Activated naive CD8-positive, alpha-beta T cell treated with anti-CD3 and anti-CD28 coated beads, Interleukin-2, amount 10 ng/mL, durations not matched to agents 7 days and 5 days (primary cell): ENCODE data around the gene VWF. TPM values are rescaled to one million over a fixed set of nuclear protein-coding genes. Genes with fewer than 3 reads are reported as not detected.
A peak's percentile ranks its signal among the peaks of the same experiment; 100 is the strongest.

ENCODE experiments used
- ATAC-seq: fragments of 150-1000 bp; cut with Tn5 transposase; one replicate; pipeline ENCODE4 v1.10.0; 2021; ENCODE audit warnings: low read depth, moderate library complexity
- POLR2A ChIA-PET: fragments of 350-600 bp; sonication (Branson Sonifier 250); formaldehyde crosslinking; loops from one replicate; lab custom pipeline; 2021; ENCODE audit warnings: antibody characterized with exemption; lab: Charles Lee
- DNase-seq: peaks from one replicate; pipeline ENCODE4 v3.0.0; 2021
- H3K27ac Mint-ChIP-seq: one replicate; pipeline ENCODE4 v1.8.0; 2022; ENCODE audit warnings: mild to moderate bottlenecking, mixed read lengths
- H3K27me3 Mint-ChIP-seq: one replicate; pipeline ENCODE4 v1.8.0; 2022; ENCODE audit warnings: mild to moderate bottlenecking, moderate library complexity, mixed read lengths
- H3K36me3 Mint-ChIP-seq: one replicate; pipeline ENCODE4 v1.8.0; 2021; ENCODE audit warnings: mild to moderate bottlenecking, mixed read lengths
- H3K4me1 Mint-ChIP-seq: one replicate; pipeline ENCODE4 v1.8.0; 2021; ENCODE audit warnings: mixed read lengths
- H3K4me3 Mint-ChIP-seq: one replicate; pipeline ENCODE4 v1.8.0; 2022; ENCODE audit warnings: mild to moderate bottlenecking, moderate library complexity, mixed read lengths
- H3K9me3 Mint-ChIP-seq: one replicate; pipeline ENCODE4 v1.8.0; 2021; ENCODE audit warnings: mixed read lengths
- total RNA-seq, 2 experiments: library from RNA; stranded (reverse); gene quantifications; one replicate each; pipeline ENCODE4 v1.2.3, GENCODE V29; 2021

The VWF gene
- total RNA-seq, 2 experiments from 2014 or later = 0.23 to 0.44 TPM

GRCh38 chr12:6074979-6075585 is 49.4 kb downstream of the VWF start:
- POLR2A ChIA-PET = interaction anchor here (0.9 kb wide), 1 partner anchor 70 kb away, joined by 3 read pairs; no protein-coding TSS in a partner anchor
- H3K4me3 Mint-ChIP-seq = peak overlapping the region; percentile 85
- DNase-seq = peak; percentile 56
- no peaks in the 10 kb centered on the region for H3K9me3 Mint-ChIP-seq
- peak overlapping the region; percentile 88 for H3K27ac Mint-ChIP-seq
- H3K27me3 Mint-ChIP-seq = peaks cover 9% of the 10 kb centered on the region
- H3K36me3 Mint-ChIP-seq = no peaks in the 10 kb centered on the region
- ATAC-seq = peak; percentile 80
- peaks cover 20% of the 10 kb centered on the region for H3K4me1 Mint-ChIP-seq

- peak overlapping the region; percentile 85 for H3K4me3 Mint-ChIP-seq
- POLR2A ChIA-PET = interaction anchor here (0.9 kb wide), 1 partner anchor 71 kb away, joined by 3 read pairs; no protein-coding TSS in a partner anchor
These were observed 50.0 kb downstream of the VWF start for GRCh38 chr12:6074427-6074826.

GRCh38 chr12:6073426-6073825 is 51.0 kb downstream of the VWF start:
- ATAC-seq (no peak), DNase-seq (no peak)
- Mint-ChIP-seq H3K9me3 (no peaks in the 10 kb centered on the region), H3K4me3 (no peak overlapping the region), H3K36me3 (no peaks in the 10 kb centered on the region), H3K4me1 (peaks cover 29% of the 10 kb centered on the region), H3K27me3 (peaks cover 9% of the 10 kb centered on the region), H3K27ac (no peak overlapping the region)
- POLR2A ChIA-PET = interaction anchor here (1.3 kb wide), 1 partner anchor 7 kb away, joined by 6 read pairs; no protein-coding TSS in a partner anchor

More at GRCh38 chr12:6074427-6074826, 50.0 kb downstream of the VWF start:
- no peaks in the 10 kb centered on the region for H3K9me3 Mint-ChIP-seq
- peak; percentile 36 for DNase-seq
- H3K4me1 Mint-ChIP-seq = peaks cover 25% of the 10 kb centered on the region
- ATAC-seq = peak; percentile 73
- H3K36me3 Mint-ChIP-seq = no peaks in the 10 kb centered on the region
- peaks cover 9% of the 10 kb centered on the region for H3K27me3 Mint-ChIP-seq
- peak overlapping the region; percentile 88 for H3K27ac Mint-ChIP-seq

GRCh38 chr12:6072302-6072752 is 52.1 kb downstream of the VWF start:
- no peak overlapping the region for H3K4me3 Mint-ChIP-seq
- DNase-seq = no peak
- no peak for ATAC-seq
- peaks cover 10% of the 10 kb centered on the region for H3K27me3 Mint-ChIP-seq
- H3K9me3 Mint-ChIP-seq = no peaks in the 10 kb centered on the region
- no peak overlapping the region for H3K27ac Mint-ChIP-seq
- no peaks in the 10 kb centered on the region for H3K36me3 Mint-ChIP-seq
- POLR2A ChIA-PET = interaction anchor here (1.3 kb wide), 1 partner anchor 8 kb away, joined by 6 read pairs; no protein-coding TSS in a partner anchor
- H3K4me1 Mint-ChIP-seq = peaks cover 29% of the 10 kb centered on the region

GRCh38 chr12:6071589-6071988 is 52.9 kb downstream of the VWF start:
- Mint-ChIP-seq H3K36me3 (no peaks in the 10 kb centered on the region), H3K27ac (no peak overlapping the region), H3K27me3 (peaks cover 10% of the 10 kb centered on the region), H3K4me3 (no peak overlapping the region), H3K4me1 (peaks cover 29% of the 10 kb centered on the region), H3K9me3 (no peaks in the 10 kb centered on the region)
- DNase-seq (no peak), ATAC-seq (no peak)
- POLR2A ChIA-PET = no interaction called here

GRCh38 chr12:6070472-6071257 is 53.8 kb downstream of the VWF start:
- peaks cover 10% of the 10 kb centered on the region for H3K27me3 Mint-ChIP-seq
- no peak overlapping the region for H3K27ac Mint-ChIP-seq
- no peak for ATAC-seq
- no peak overlapping the region for H3K4me3 Mint-ChIP-seq
- POLR2A ChIA-PET = no interaction called here
- H3K36me3 Mint-ChIP-seq = no peaks in the 10 kb centered on the region
- peaks cover 27% of the 10 kb centered on the region for H3K4me1 Mint-ChIP-seq
- H3K9me3 Mint-ChIP-seq = no peaks in the 10 kb centered on the region
- DNase-seq = no peak

GRCh38 chr12:6069437-6070093 is 54.9 kb downstream of the VWF start:
- Mint-ChIP-seq H3K27me3 (peaks cover 10% of the 10 kb centered on the region), H3K36me3 (no peaks in the 10 kb centered on the region), H3K4me1 (peaks cover 17% of the 10 kb centered on the region), H3K9me3 (no peaks in the 10 kb centered on the region), H3K4me3 (peak overlapping the region; percentile 34), H3K27ac (no peak overlapping the region)
- ATAC-seq = peak; percentile 28
- DNase-seq = peak; percentile 33
- POLR2A ChIA-PET = no interaction called here

GRCh38 chr12:6068227-6068626 is 56.2 kb downstream of the VWF start:
- DNase-seq (no peak), ATAC-seq (no peak)
- Mint-ChIP-seq H3K27ac (no peak overlapping the region), H3K4me3 (no peak overlapping the region), H3K4me1 (peaks cover 10% of the 10 kb centered on the region), H3K36me3 (no peaks in the 10 kb centered on the region), H3K27me3 (peaks cover 7% of the 10 kb centered on the region), H3K9me3 (no peaks in the 10 kb centered on the region)
- POLR2A ChIA-PET = no interaction called here

GRCh38 chr12:6067152-6067916 is 57.1 kb downstream of the VWF start:
- no peak for ATAC-seq
- H3K4me1 Mint-ChIP-seq = peaks cover 10% of the 10 kb centered on the region
- no peak for DNase-seq
- peaks cover 7% of the 10 kb centered on the region for H3K27me3 Mint-ChIP-seq
- no peak overlapping the region for H3K4me3 Mint-ChIP-seq
- H3K9me3 Mint-ChIP-seq = no peaks in the 10 kb centered on the region
- no peak overlapping the region for H3K27ac Mint-ChIP-seq
- H3K36me3 Mint-ChIP-seq = no peaks in the 10 kb centered on the region
- POLR2A ChIA-PET = no interaction called here

- DNase-seq = no peak
- POLR2A ChIA-PET = no interaction called here
- ATAC-seq = no peak
- H3K4me1 Mint-ChIP-seq = peaks cover 10% of the 10 kb centered on the region
- peaks cover 7% of the 10 kb centered on the region for H3K27me3 Mint-ChIP-seq
- H3K27ac Mint-ChIP-seq = no peak overlapping the region
- no peaks in the 10 kb centered on the region for H3K36me3 Mint-ChIP-seq
- no peaks in the 10 kb centered on the region for H3K9me3 Mint-ChIP-seq
- no peak overlapping the region for H3K4me3 Mint-ChIP-seq
These were observed 57.8 kb downstream of the VWF start for GRCh38 chr12:6066651-6067050.

- POLR2A ChIA-PET = no interaction called here
- ATAC-seq (no peak), DNase-seq (no peak)
- Mint-ChIP-seq H3K4me3 (no peak overlapping the region), H3K27me3 (peaks cover 7% of the 10 kb centered on the region), H3K36me3 (no peaks in the 10 kb centered on the region), H3K4me1 (peaks cover 10% of the 10 kb centered on the region), H3K27ac (no peak overlapping the region), H3K9me3 (no peaks in the 10 kb centered on the region)
These were observed 58.6 kb downstream of the VWF start for GRCh38 chr12:6065863-6066199.

GRCh38 chr12:6065131-6065862 is 59.2 kb downstream of the VWF start:
- no peak for DNase-seq
- Mint-ChIP-seq H3K4me3 (no peak overlapping the region), H3K27me3 (peaks cover 7% of the 10 kb centered on the region), H3K9me3 (no peaks in the 10 kb centered on the region), H3K36me3 (no peaks in the 10 kb centered on the region), H3K4me1 (peaks cover 10% of the 10 kb centered on the region), H3K27ac (no peak overlapping the region)
- POLR2A ChIA-PET = no interaction called here
- no peak for ATAC-seq
